GM19351 (cell line): ENCODE data around the gene RNU5D-1.
"Not testable (repeated sequence)": the region's sequence is repeated elsewhere in the genome, so short reads cannot be mapped to it uniquely, and the experiment has no call there.

Experiments
- ATAC-seq: cut with Tn5 transposase; IDR thresholded peaks from one replicate; pipeline ENCODE4 v1.9.1; 2021; ENCODE audit warnings: mild to moderate bottlenecking, moderate library complexity; ENCODE audit not compliant: unreplicated experiment

The RNU5D-1 gene

GRCh38 chr1:44730741-44731512, at the start of gene RNU5D-1:
TSS of gene RNU5D-1 (minus strand) at chr1:44731170.
- ATAC-seq, result peak; percentile 69

- ATAC-seq, result no peak
These were observed 49.7 kb upstream of the RNU5D-1 start for GRCh38 chr1:44780583-44781121.

- ATAC-seq, result no peak
These were observed 48.0 kb upstream of the RNU5D-1 start for GRCh38 chr1:44778705-44779576.

GRCh38 chr1:44777969-44778635, 47.1 kb upstream of the RNU5D-1 start:
- ATAC-seq, result no peak

- no peak for ATAC-seq
These were observed 46.6 kb upstream of the RNU5D-1 start for GRCh38 chr1:44777547-44777946.

GRCh38 chr1:44776730-44777068, 45.7 kb upstream of the RNU5D-1 start:
- no peak for ATAC-seq

GRCh38 chr1:44775930-44776729, 45.2 kb upstream of the RNU5D-1 start:
- ATAC-seq, result peak; percentile 16

- ATAC-seq, result peak; percentile 82
These were observed 44.3 kb upstream of the RNU5D-1 start, which contains the start of gene RPS8 for GRCh38 chr1:44775078-44775929. TSS of gene RPS8 (plus strand) at chr1:44775540. CDS start at chr1:44775597, 57 bp downstream.

GRCh38 chr1:44766421-44766820, 35.5 kb upstream of the RNU5D-1 start:
- not testable (repeated sequence) for ATAC-seq

GRCh38 chr1:44760876-44761275, 29.9 kb upstream of the RNU5D-1 start:
- ATAC-seq, result no peak

- no peak for ATAC-seq
These were observed 28.1 kb upstream of the RNU5D-1 start for GRCh38 chr1:44759077-44759476.

- no peak for ATAC-seq
These were observed 26.4 kb upstream of the RNU5D-1 start for GRCh38 chr1:44757420-44757819.

- ATAC-seq, result no peak
These were observed 16.9 kb upstream of the RNU5D-1 start for GRCh38 chr1:44747878-44748277.

GRCh38 chr1:44743211-44743610, 12.2 kb upstream of the RNU5D-1 start:
- no peak for ATAC-seq

GRCh38 chr1:44740179-44740617, 9.2 kb upstream of the RNU5D-1 start:
- no peak for ATAC-seq

- ATAC-seq, result peak; percentile 98
These were observed 8.6 kb upstream of the RNU5D-1 start, which contains the start of gene KIF2C for GRCh38 chr1:44739307-44740178. TSS of gene KIF2C (plus strand) at chr1:44739837. CDS start at chr1:44739933, 96 bp downstream.

- ATAC-seq, result not testable (repeated sequence)
These were observed 8.0 kb upstream of the RNU5D-1 start for GRCh38 chr1:44738953-44739306.

- no peak for ATAC-seq
These were observed 5.0 kb upstream of the RNU5D-1 start for GRCh38 chr1:44735992-44736391.
